ENCODE measurements around the gene BNIP2. TPM values are rescaled to one million over a fixed set of nuclear protein-coding genes. Genes with fewer than 3 reads are reported as not detected.

BNIP2 gene
- total and polyA plus RNA-seq, 4 donors = 17.4 to 73.6 (median 29.6) TPM

DNA sequence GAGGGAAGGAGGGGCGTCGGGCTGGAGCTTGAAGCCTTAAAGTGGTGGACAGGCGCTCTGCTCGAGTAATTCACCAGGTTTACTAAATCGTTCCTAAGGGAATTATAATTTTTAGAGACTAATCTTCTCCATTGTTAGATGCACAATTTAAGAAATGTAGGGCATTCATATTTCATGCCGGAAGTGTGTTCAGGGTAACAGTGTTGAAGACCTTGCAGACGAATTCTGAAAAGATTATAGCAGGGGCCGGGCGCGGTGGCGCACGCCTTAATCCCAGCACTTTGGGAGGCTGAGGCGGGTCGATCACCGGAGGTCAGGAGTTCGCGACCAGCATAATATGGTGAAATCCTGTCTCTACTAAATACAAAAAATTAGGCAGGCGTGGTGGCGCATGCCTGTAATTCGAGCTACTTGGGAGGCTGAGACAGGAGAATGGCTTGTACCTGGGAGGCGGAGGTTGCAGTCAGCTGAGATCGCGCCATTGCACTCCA is 31.4 kb downstream of the BNIP2 start:
- DNase-seq (ENCODE audit: low spot score) = no peak
- Histone ChIP-seq H3K27ac (ENCODE audit: low read depth in 1 of 2, low read length in 2 of 2) (peak overlapping the region; percentile 36 to 75), H3K9ac (ENCODE audit: low read depth in 1 of 2, low read length in 2 of 2) (peak overlapping the region in 1 of 2 donors; percentile 42), H3K4me3 (ENCODE audit: low read depth in 1 of 3, low read length in 3 of 3) (peak overlapping the region; percentile 24 to 94 (median 81)), H3K4me1 (ENCODE audit: control insufficient read depth in 4 of 4, insufficient read depth in 4 of 4, low read length in 3 of 4) (peaks cover 9 to 37% (median 29%) of the 10 kb centered on the region in 4 donors), H3K27me3 (ENCODE audit: control insufficient read depth in 4 of 4, insufficient read depth in 4 of 4, low read length in 3 of 4) (no peaks in the 10 kb centered on the region), H3K36me3 (ENCODE audit: control insufficient read depth in 4 of 4, insufficient read depth in 3 of 4, low read depth in 1 of 4, low read length in 3 of 4) (peaks cover 0 to 11% (median 3%) of the 10 kb centered on the region in 4 donors), H3K9me3 (ENCODE audit: control insufficient read depth in 4 of 4, low read length in 3 of 4) (no peaks in the 10 kb centered on the region)
- TF ChIP-seq, protein P1, sequence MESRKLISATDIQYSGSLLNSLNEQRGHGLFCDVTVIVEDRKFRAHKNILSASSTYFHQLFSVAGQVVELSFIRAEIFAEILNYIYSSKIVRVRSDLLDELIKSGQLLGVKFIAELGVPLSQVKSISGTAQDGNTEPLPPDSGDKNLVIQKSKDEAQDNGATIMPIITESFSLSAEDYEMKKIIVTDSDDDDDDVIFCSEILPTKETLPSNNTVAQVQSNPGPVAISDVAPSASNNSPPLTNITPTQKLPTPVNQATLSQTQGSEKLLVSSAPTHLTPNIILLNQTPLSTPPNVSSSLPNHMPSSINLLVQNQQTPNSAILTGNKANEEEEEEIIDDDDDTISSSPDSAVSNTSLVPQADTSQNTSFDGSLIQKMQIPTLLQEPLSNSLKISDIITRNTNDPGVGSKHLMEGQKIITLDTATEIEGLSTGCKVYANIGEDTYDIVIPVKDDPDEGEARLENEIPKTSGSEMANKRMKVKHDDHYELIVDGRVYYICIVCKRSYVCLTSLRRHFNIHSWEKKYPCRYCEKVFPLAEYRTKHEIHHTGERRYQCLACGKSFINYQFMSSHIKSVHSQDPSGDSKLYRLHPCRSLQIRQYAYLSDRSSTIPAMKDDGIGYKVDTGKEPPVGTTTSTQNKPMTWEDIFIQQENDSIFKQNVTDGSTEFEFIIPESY (IDR thresholded peaks at IDR 0.05) = no peak
- TF ChIP-seq TAF1 (conservative IDR thresholded peaks at IDR 0.05) = peak; percentile 5
- TF ChIP-seq JUND (IDR thresholded peaks at IDR 0.05) = peak in 1 of 2 donors; percentile 8
- TF ChIP-seq GABPA (IDR thresholded peaks at IDR 0.05 in 1 of 2, conservative IDR thresholded peaks at IDR 0.05 in 1 of 2) = peak in 1 of 2 donors; percentile 1
- 44% methylated on average over 23 of the region's 23 CpGs for WGBS

DNA sequence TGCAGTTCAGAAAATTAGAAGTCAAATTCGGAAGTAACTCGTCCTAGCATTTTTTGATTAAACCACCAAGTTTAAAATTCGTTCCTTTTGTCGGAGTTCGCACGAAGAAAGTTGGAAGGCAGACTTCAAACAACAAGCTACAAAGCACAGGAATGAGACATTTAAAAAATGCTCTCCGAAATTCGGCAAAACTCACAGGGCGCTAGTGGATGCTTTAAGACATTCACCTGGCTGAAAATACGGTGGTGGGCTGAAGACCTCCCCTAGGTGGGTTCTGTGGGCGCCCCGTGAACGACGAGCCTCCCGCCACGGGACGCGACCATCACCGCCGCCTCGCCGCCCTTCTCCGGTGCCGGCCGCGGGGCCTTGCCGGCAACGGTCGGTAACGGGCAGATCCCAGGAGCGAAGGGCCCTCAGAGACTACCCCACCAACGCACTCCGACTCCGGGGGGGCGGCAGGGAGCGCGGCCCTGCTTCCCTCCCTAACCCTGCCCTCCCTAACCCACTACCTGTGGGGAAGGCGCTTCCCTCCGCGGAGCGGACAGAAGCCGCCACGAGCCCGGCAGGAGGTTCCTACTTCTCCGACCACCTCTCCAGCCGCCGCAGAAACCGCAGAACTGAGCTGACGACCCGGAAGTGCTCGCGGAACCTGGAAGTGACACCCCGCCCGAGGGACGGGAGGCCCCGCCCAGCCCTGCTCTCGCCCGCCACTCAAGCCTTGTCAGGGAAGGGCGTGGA is 32.1 kb downstream of the BNIP2 start, which contains the start of gene GTF2A2:
Gene GTF2A2, minus strand, starts transcription at position 619 of the 738 bp plus-strand sequence. CDS start 5,238 bp downstream, outside the sequence.
- Histone ChIP-seq H3K36me3 (ENCODE audit: control insufficient read depth in 4 of 4, insufficient read depth in 3 of 4, low read depth in 1 of 4, low read length in 3 of 4) (peaks cover 0 to 12% (median 5%) of the 10 kb centered on the region in 4 donors), H3K4me1 (ENCODE audit: control insufficient read depth in 4 of 4, insufficient read depth in 4 of 4, low read length in 3 of 4) (peaks cover 9 to 37% (median 29%) of the 10 kb centered on the region in 4 donors), H3K27ac (ENCODE audit: low read depth in 1 of 2, low read length in 2 of 2) (peak within 1 kb of the TSS; percentile 36 to 75), H3K9me3 (ENCODE audit: control insufficient read depth in 4 of 4, low read length in 3 of 4) (no peaks in the 10 kb centered on the region), H3K9ac (ENCODE audit: low read depth in 1 of 2, low read length in 2 of 2) (peak within 1 kb of the TSS; percentile 81 to 87), H3K4me3 (ENCODE audit: low read depth in 1 of 3, low read length in 3 of 3) (peak within 1 kb of the TSS; percentile 81 to 94 (median 85)), H3K27me3 (ENCODE audit: control insufficient read depth in 4 of 4, insufficient read depth in 4 of 4, low read length in 3 of 4) (no peaks in the 10 kb centered on the region)
- DNase-seq (ENCODE audit: low spot score) = peak; percentile 93
- TF ChIP-seq EGR1 (IDR thresholded peaks at IDR 0.05; ENCODE audit: low read depth in 2 of 2) (peak in 1 of 2 donors; percentile 26), HNF4A (conservative IDR thresholded peaks at IDR 0.05) (no peak), TAF1 (conservative IDR thresholded peaks at IDR 0.05) (peak; percentile 88), RAD21 (IDR thresholded peaks at IDR 0.05) (peak; percentile 19 to 23), JUND (IDR thresholded peaks at IDR 0.05) (peak in 1 of 2 donors; percentile 35), RXRA (IDR thresholded peaks at IDR 0.05) (peak in 1 of 2 donors; percentile 17), SP1 (IDR thresholded peaks at IDR 0.05) (peak; percentile 57), HNF4G (IDR thresholded peaks at IDR 0.05) (no peak), GABPA (IDR thresholded peaks at IDR 0.05 in 1 of 2, conservative IDR thresholded peaks at IDR 0.05 in 1 of 2) (peak; percentile 79 to 94), YY1 (IDR thresholded peaks at IDR 0.05) (peak; percentile 78), NR2F2 (IDR thresholded peaks at IDR 0.05) (no peak), FOXA1 (IDR thresholded peaks at IDR 0.05) (no peak)
- TF ChIP-seq, protein P1 (IDR thresholded peaks at IDR 0.05) = no peak
- TF ChIP-seq, protein P2, sequence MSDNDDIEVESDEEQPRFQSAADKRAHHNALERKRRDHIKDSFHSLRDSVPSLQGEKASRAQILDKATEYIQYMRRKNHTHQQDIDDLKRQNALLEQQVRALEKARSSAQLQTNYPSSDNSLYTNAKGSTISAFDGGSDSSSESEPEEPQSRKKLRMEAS (IDR thresholded peaks at IDR 0.05) = peak; percentile 64
- TF ChIP-seq, protein P3, sequence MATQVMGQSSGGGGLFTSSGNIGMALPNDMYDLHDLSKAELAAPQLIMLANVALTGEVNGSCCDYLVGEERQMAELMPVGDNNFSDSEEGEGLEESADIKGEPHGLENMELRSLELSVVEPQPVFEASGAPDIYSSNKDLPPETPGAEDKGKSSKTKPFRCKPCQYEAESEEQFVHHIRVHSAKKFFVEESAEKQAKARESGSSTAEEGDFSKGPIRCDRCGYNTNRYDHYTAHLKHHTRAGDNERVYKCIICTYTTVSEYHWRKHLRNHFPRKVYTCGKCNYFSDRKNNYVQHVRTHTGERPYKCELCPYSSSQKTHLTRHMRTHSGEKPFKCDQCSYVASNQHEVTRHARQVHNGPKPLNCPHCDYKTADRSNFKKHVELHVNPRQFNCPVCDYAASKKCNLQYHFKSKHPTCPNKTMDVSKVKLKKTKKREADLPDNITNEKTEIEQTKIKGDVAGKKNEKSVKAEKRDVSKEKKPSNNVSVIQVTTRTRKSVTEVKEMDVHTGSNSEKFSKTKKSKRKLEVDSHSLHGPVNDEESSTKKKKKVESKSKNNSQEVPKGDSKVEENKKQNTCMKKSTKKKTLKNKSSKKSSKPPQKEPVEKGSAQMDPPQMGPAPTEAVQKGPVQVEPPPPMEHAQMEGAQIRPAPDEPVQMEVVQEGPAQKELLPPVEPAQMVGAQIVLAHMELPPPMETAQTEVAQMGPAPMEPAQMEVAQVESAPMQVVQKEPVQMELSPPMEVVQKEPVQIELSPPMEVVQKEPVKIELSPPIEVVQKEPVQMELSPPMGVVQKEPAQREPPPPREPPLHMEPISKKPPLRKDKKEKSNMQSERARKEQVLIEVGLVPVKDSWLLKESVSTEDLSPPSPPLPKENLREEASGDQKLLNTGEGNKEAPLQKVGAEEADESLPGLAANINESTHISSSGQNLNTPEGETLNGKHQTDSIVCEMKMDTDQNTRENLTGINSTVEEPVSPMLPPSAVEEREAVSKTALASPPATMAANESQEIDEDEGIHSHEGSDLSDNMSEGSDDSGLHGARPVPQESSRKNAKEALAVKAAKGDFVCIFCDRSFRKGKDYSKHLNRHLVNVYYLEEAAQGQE (IDR thresholded peaks at IDR 0.05) = peak; percentile 73
- WGBS = under 1% methylated on average over 59 of the region's 59 CpGs

Measured in liver (tissue), 9 donors.